ENCODE measurements around the gene ADAMTS6.

The ADAMTS6 gene

GRCh38 chr5:65137631-65138030 is 344.1 kb downstream of the ADAMTS6 start:
- TF ChIP-seq, protein P1, sequence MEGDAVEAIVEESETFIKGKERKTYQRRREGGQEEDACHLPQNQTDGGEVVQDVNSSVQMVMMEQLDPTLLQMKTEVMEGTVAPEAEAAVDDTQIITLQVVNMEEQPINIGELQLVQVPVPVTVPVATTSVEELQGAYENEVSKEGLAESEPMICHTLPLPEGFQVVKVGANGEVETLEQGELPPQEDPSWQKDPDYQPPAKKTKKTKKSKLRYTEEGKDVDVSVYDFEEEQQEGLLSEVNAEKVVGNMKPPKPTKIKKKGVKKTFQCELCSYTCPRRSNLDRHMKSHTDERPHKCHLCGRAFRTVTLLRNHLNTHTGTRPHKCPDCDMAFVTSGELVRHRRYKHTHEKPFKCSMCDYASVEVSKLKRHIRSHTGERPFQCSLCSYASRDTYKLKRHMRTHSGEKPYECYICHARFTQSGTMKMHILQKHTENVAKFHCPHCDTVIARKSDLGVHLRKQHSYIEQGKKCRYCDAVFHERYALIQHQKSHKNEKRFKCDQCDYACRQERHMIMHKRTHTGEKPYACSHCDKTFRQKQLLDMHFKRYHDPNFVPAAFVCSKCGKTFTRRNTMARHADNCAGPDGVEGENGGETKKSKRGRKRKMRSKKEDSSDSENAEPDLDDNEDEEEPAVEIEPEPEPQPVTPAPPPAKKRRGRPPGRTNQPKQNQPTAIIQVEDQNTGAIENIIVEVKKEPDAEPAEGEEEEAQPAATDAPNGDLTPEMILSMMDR (IDR thresholded peaks at IDR 0.05; ENCODE audit: insufficient read depth, low read depth, low read length, missing control alignments), result no peak
- no peak for DNase-seq (ENCODE audit: low read depth)
- H3K4me3 ChIP-seq (ENCODE audit: low read length), result no peak overlapping the region

DNA sequence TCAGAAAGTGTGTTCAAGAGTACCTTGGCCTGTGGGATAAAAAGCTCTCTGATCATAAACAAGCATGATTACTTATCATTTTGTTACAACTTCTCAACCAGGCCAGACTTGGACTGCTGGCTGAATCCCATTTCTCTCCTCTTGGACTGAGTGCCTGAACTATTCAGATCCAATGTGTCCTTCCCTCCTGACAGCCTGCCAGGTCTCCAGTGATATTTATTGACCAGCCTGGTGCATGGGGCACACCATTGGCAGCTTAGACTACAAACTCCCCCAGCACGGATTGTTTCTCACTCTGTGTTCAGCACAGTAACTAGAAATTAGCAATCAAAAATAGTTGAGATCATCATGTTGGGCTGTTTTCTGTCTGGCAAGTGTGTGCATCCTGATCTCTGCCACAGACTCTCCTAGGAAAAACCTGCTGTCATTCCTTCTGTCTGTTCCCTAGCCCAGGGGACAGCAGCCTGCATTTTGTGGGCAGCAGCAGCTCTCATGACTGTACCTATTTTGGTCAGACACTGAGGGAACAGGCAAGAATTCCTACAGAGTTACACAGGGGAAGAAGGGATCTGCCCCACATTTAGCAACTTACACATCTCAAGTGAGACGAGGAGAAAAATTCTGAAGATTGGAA is 348.1 kb downstream of the ADAMTS6 start:
- DNase-seq (ENCODE audit: low read depth), result no peak
- no peak overlapping the region for H3K4me3 ChIP-seq (ENCODE audit: low read length)
- TF ChIP-seq, protein P1 (IDR thresholded peaks at IDR 0.05; ENCODE audit: insufficient read depth, low read depth, low read length, missing control alignments), result no peak

DNA sequence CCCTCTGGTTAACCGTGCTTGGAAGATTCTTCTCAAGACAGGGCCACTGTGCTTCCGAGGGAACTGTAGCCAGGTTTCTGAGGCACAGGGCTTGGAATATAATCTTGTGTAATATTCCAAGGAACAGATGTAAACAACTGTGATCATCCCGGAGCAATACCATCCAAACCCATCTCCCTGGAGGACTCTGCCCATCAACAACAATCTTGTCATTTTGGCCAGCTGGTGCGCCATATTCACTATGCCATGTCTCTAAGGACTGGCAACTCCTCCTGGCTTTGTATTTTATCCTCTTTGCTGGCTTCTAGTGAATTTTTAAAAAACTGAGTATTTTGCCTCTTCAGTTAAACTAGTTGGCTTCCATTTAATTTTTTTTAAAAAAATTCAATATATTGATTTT is 349.3 kb downstream of the ADAMTS6 start:
- DNase-seq (ENCODE audit: low read depth), result no peak
- TF ChIP-seq, protein P1 (IDR thresholded peaks at IDR 0.05; ENCODE audit: insufficient read depth, low read depth, low read length, missing control alignments), result no peak
- no peak overlapping the region for H3K4me3 ChIP-seq (ENCODE audit: low read length)

DNA sequence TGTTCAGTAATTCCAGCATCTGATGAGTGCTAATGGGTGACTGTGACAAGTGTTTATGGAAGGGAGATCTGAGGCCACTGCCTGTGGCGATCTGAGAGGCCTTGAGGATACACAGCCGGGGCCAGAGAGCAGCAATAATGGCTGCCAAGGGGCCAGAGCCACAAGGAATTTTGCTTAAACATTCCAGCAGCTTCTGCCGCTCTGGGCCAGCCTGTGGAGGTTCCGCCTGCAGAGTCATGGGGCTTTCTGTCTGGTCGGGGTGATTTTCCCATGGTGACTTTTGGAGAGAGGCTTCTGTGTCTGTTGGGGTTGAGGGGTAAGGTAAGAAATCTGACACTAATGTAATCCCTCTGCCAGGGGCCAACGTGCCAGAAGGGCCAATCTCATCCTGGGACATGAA is 353.5 kb downstream of the ADAMTS6 start:
- no peak for DNase-seq (ENCODE audit: low read depth)
- TF ChIP-seq, protein P1 (IDR thresholded peaks at IDR 0.05; ENCODE audit: insufficient read depth, low read depth, low read length, missing control alignments), result no peak
- H3K4me3 ChIP-seq (ENCODE audit: low read length), result no peak overlapping the region

DNA sequence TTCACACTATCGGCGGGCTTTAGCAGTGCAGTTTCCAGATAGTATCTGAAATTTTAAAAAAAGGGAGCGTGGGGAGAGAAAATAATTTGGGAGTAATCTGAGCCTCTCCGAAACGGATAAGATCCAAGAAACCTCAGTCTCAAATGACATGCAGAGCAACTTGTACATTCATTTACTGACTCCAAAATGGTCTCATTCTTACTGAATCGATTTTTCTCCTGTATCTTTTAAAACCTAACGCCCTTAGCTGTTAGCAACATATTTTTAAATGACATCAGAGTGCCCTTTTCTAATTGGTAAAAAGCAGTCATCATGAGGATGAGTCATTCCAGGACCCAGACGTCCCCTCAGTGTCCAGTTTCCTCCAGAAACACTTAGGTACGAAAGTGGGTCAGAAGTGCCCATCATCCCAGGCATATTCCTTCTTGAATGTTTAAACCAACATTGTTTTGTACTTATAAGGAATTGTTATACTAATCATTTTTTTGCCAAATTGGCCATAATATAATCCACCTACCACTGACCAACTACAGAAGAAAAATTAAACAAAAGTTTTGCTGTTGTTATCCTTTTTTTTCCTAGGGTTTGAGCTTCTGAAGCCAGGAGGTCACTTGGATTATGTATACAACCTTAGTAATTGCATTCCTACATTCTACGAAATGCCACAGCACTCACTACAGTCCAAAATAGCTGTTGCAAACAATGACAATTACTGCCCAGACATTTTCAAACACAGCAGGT is 354.4 kb downstream of the ADAMTS6 start:
- DNase-seq (ENCODE audit: low read depth), result no peak
- TF ChIP-seq, protein P1 (IDR thresholded peaks at IDR 0.05; ENCODE audit: insufficient read depth, low read depth, low read length, missing control alignments), result no peak
- no peak overlapping the region for H3K4me3 ChIP-seq (ENCODE audit: low read length)

DNA sequence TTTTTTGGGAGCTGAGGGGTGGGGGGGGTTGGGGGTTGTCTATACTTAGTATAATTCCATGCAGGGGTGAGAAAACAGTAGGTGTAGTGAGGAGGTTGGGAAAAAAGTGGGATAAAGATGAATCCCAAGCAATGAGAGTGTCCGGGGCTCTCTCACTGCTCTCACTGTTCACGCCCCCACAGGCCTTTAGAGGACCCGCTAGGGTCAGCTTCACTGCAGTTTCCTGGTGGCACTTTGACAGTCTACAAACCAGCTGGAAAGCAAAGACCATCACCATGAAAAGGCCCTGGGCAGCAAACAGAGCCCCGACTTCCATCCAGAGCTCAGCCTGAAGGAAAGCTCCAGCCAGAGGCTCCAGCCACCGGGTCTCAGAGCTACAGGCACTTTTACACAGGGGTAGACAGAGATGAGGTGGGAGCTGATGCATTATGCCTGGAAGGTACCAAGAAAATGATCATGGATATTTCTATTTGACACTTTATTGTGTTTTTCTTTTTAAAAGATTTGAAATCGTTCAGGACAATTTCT is 355.1 kb downstream of the ADAMTS6 start:
- no peak for DNase-seq (ENCODE audit: low read depth)
- no peak overlapping the region for H3K4me3 ChIP-seq (ENCODE audit: low read length)
- TF ChIP-seq, protein P1 (IDR thresholded peaks at IDR 0.05; ENCODE audit: insufficient read depth, low read depth, low read length, missing control alignments), result no peak

All from epithelial cell of esophagus (primary cell).